Measurements from ENCODE around the gene FZD4.
"Not testable (repeated sequence)": the region's sequence is repeated elsewhere in the genome, so short reads cannot be mapped to it uniquely, and the experiment has no call there.

The FZD4 gene

DNA sequence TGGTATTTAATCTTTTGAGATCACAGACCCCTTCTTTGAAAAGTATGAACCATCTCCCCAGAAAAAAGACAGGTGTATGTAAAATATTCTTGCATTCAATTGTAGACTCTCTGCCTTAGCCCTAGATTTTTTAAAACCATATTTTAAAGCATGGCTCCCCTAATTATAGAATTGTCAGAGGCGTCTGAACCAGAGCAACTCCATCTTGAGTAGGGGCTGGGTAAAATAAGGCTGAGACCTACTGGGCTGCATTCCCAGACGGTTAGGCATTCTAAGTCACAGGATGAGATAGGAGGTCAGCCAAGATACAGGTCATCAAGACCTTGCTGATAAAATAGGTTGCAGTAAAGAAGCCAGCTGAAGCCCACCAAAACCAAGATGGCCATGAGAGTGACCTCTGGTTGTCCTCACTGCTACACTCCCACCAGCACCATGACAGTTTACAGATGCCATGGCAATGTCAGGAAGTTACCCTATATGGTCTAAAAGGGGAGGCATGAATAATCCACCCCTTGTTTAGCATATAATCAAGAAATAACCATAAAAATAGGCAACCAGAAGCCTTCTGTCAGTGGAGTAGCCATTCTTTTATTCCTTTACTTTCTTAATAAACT lies 17.9 kb downstream of the FZD4 start:
- not testable (repeated sequence) for H3K9ac ChIP-seq (ENCODE audit: low read length in 2 of 2); H3K9me3 ChIP-seq (ENCODE audit: control insufficient read depth in 2 of 2, low read length in 2 of 2); H3K27me3 ChIP-seq (ENCODE audit: control insufficient read depth in 1 of 2, insufficient read depth in 2 of 2, low read length in 2 of 2); H3K36me3 ChIP-seq (ENCODE audit: control insufficient read depth in 2 of 2, insufficient read depth in 2 of 2, low read length in 2 of 2)
- Histone ChIP-seq H3K4me3 (ENCODE audit: low read length in 2 of 2) (peak overlapping the region in 1 of 2 donors; percentile 40), H3K4me1 (ENCODE audit: control insufficient read depth, insufficient read depth, low read length) (peaks cover 61% of the 10 kb centered on the region), H3K27ac (ENCODE audit: low read length) (peak overlapping the region; percentile 58)

GRCh38 chr11:86934926-86935579 lies 20.1 kb downstream of the FZD4 start:
- Histone ChIP-seq H3K9ac (ENCODE audit: low read length in 2 of 2) (no peak overlapping the region), H3K4me1 (ENCODE audit: control insufficient read depth, insufficient read depth, low read length) (peaks cover 39% of the 10 kb centered on the region), H3K4me3 (ENCODE audit: low read length in 2 of 2) (no peak overlapping the region), H3K36me3 (ENCODE audit: control insufficient read depth in 2 of 2, insufficient read depth in 2 of 2, low read length in 2 of 2) (no peaks in the 10 kb centered on the region), H3K9me3 (ENCODE audit: control insufficient read depth in 2 of 2, low read length in 2 of 2) (no peaks in the 10 kb centered on the region), H3K27me3 (ENCODE audit: control insufficient read depth in 1 of 2, insufficient read depth in 2 of 2, low read length in 2 of 2) (no peaks in the 10 kb centered on the region), H3K27ac (ENCODE audit: low read length) (no peak overlapping the region)

- Histone ChIP-seq H3K27me3 (ENCODE audit: control insufficient read depth in 1 of 2, insufficient read depth in 2 of 2, low read length in 2 of 2) (no peaks in the 10 kb centered on the region), H3K4me1 (ENCODE audit: control insufficient read depth, insufficient read depth, low read length) (peaks cover 34% of the 10 kb centered on the region), H3K9ac (ENCODE audit: low read length in 2 of 2) (no peak overlapping the region), H3K9me3 (ENCODE audit: control insufficient read depth in 2 of 2, low read length in 2 of 2) (no peaks in the 10 kb centered on the region), H3K4me3 (ENCODE audit: low read length in 2 of 2) (no peak overlapping the region), H3K27ac (ENCODE audit: low read length) (no peak overlapping the region), H3K36me3 (ENCODE audit: control insufficient read depth in 2 of 2, insufficient read depth in 2 of 2, low read length in 2 of 2) (no peaks in the 10 kb centered on the region)
These were observed 20.7 kb downstream of the FZD4 start for GRCh38 chr11:86934582-86934900.

DNA sequence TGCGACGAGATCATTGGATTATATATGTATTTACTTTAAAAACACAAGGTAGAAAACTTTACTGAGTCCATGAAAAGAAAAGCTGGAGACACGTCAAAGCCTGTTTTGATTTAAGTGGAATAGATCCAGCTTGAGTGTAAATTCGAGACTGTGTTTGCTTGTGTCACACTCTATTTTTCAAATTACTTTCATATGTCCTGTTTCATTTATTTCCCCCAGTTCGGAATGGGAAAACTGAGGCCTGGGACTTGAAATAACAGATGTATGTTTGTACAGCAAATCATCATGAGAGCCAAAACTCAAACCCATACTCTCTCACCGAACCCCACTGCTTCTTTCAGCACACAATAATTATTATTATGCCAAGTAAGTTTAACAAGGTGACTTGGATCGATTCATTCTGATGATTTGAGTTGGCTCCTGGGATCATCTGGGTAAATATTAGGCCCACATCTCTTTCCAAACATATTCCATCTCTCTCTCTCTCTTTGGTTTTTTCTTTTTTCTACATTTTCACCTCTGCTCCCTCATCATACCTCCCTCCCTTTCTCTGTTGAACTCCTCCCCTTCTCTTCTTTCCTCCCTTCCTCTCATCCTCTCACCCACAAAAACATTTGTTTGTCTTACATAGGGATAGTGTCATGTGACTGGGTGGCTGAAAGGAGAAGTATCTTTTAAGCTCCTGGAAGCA lies 21.2 kb downstream of the FZD4 start:
- Histone ChIP-seq H3K27me3 (ENCODE audit: control insufficient read depth in 1 of 2, insufficient read depth in 2 of 2, low read length in 2 of 2) (no peaks in the 10 kb centered on the region), H3K4me1 (ENCODE audit: control insufficient read depth, insufficient read depth, low read length) (peaks cover 34% of the 10 kb centered on the region), H3K36me3 (ENCODE audit: control insufficient read depth in 2 of 2, insufficient read depth in 2 of 2, low read length in 2 of 2) (no peaks in the 10 kb centered on the region), H3K9ac (ENCODE audit: low read length in 2 of 2) (no peak overlapping the region), H3K4me3 (ENCODE audit: low read length in 2 of 2) (no peak overlapping the region), H3K9me3 (ENCODE audit: control insufficient read depth in 2 of 2, low read length in 2 of 2) (no peaks in the 10 kb centered on the region), H3K27ac (ENCODE audit: low read length) (no peak overlapping the region)

DNA sequence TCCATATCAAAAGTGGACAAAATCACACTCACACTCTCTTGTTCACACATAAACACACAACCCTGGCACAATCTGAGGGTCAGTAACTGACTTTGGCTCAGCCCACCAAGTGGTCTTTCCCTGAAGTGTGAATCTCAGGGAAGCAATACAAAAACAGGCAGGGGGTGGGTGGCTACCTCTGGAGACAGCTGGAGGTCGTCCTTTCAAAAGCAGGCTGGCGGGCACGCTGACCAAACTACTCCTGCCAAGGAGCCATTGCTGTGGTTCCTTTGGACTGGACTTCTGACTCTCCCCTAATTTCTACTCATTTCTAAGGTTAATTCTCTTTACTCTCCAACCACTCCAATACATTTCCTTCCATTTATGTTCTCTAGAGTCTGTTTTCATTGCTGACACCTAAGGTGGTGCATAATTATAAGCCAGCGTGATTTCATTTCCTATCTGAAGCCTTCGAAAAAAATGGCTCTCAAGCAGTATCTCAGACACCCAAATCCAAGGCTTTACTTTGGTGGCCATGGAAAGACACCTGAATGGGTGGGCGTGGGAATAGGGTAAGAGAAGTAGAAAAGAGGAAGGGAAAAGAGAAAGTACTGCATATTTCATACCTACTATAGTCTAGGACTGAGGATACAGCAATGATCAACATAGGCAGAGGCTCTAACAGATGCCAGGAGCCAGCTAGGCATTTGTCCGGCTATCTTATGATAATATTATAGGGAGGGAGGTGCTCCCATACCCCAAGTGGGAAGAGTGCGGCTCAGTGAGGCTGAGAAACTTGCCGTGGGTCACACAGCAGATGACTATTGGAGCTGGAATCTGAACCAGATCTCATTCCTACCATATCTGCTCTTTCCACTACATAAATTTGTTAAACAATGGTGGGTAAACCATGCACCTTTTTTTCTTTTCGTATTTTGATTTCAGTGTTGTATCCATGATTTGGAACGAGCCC lies 22.0 kb downstream of the FZD4 start:
- no peak overlapping the region for H3K4me3 ChIP-seq (ENCODE audit: low read length in 2 of 2)
- H3K9me3 ChIP-seq (ENCODE audit: control insufficient read depth in 2 of 2, low read length in 2 of 2): no peaks in the 10 kb centered on the region
- no peak overlapping the region for H3K9ac ChIP-seq (ENCODE audit: low read length in 2 of 2)
- no peaks in the 10 kb centered on the region for H3K27me3 ChIP-seq (ENCODE audit: control insufficient read depth in 1 of 2, insufficient read depth in 2 of 2, low read length in 2 of 2)
- no peak overlapping the region for H3K27ac ChIP-seq (ENCODE audit: low read length)
- H3K4me1 ChIP-seq (ENCODE audit: control insufficient read depth, insufficient read depth, low read length): peaks cover 26% of the 10 kb centered on the region
- H3K36me3 ChIP-seq (ENCODE audit: control insufficient read depth in 2 of 2, insufficient read depth in 2 of 2, low read length in 2 of 2): no peaks in the 10 kb centered on the region

- peaks cover 22% of the 10 kb centered on the region for H3K4me1 ChIP-seq (ENCODE audit: control insufficient read depth, insufficient read depth, low read length)
- H3K27ac ChIP-seq (ENCODE audit: low read length): no peak overlapping the region
- no peaks in the 10 kb centered on the region for H3K27me3 ChIP-seq (ENCODE audit: control insufficient read depth in 1 of 2, insufficient read depth in 2 of 2, low read length in 2 of 2)
- H3K4me3 ChIP-seq (ENCODE audit: low read length in 2 of 2): no peak overlapping the region
- H3K36me3 ChIP-seq (ENCODE audit: control insufficient read depth in 2 of 2, insufficient read depth in 2 of 2, low read length in 2 of 2): no peaks in the 10 kb centered on the region
- no peaks in the 10 kb centered on the region for H3K9me3 ChIP-seq (ENCODE audit: control insufficient read depth in 2 of 2, low read length in 2 of 2)
- no peak overlapping the region for H3K9ac ChIP-seq (ENCODE audit: low read length in 2 of 2)
These were observed 23.0 kb downstream of the FZD4 start for GRCh38 chr11:86932259-86932585.

- Histone ChIP-seq H3K4me1 (ENCODE audit: control insufficient read depth, insufficient read depth, low read length) (peaks cover 22% of the 10 kb centered on the region), H3K27ac (ENCODE audit: low read length) (no peak overlapping the region), H3K9ac (ENCODE audit: low read length in 2 of 2) (no peak overlapping the region), H3K4me3 (ENCODE audit: low read length in 2 of 2) (no peak overlapping the region), H3K36me3 (ENCODE audit: control insufficient read depth in 2 of 2, insufficient read depth in 2 of 2, low read length in 2 of 2) (no peaks in the 10 kb centered on the region), H3K27me3 (ENCODE audit: control insufficient read depth in 1 of 2, insufficient read depth in 2 of 2, low read length in 2 of 2) (no peaks in the 10 kb centered on the region), H3K9me3 (ENCODE audit: control insufficient read depth in 2 of 2, low read length in 2 of 2) (no peaks in the 10 kb centered on the region)
These were observed 23.5 kb downstream of the FZD4 start for GRCh38 chr11:86931548-86932258.

DNA sequence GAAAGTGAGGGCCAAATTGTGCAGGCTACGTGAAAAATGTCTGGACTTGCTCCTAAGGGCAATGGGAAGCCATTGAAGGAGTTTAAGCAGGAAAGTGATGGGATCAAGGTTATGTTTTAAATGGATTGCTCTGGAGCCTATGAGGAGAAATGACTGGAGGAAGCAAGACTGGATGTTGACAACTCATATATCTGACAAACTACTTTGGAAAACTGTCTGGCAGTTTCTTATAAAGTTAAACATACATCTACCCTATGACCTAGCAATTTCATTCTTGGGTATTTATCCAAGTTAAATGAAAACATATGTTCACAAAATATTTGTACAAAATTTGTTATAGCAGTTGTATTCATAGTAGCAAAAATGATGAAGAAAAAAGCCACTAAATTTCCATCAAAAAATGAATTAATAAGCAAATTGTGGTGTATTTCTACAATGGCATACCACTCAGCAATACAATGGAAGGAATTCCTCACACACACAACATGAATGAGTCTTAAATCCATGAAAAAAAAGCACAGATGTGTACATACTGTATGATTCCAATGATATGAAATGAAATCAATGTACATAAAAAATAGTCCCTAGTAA lies 24.1 kb downstream of the FZD4 start:
- H3K27ac ChIP-seq (ENCODE audit: low read length): no peak overlapping the region
- no peak overlapping the region for H3K9ac ChIP-seq (ENCODE audit: low read length in 2 of 2)

GRCh38 chr11:86926975-86927374 lies 28.2 kb downstream of the FZD4 start:
- H3K9ac ChIP-seq (ENCODE audit: low read length in 2 of 2): no peak overlapping the region
- no peaks in the 10 kb centered on the region for H3K9me3 ChIP-seq (ENCODE audit: control insufficient read depth in 2 of 2, low read length in 2 of 2)
- H3K4me3 ChIP-seq (ENCODE audit: low read length in 2 of 2): no peak overlapping the region
- H3K36me3 ChIP-seq (ENCODE audit: control insufficient read depth in 2 of 2, insufficient read depth in 2 of 2, low read length in 2 of 2): no peaks in the 10 kb centered on the region
- no peaks in the 10 kb centered on the region for H3K27me3 ChIP-seq (ENCODE audit: control insufficient read depth in 1 of 2, insufficient read depth in 2 of 2, low read length in 2 of 2)
- H3K27ac ChIP-seq (ENCODE audit: low read length): no peak overlapping the region
- peaks cover 8% of the 10 kb centered on the region for H3K4me1 ChIP-seq (ENCODE audit: control insufficient read depth, insufficient read depth, low read length)

More for the DNA sequence above, 24.1 kb downstream of the FZD4 start:
- peaks cover 22% of the 10 kb centered on the region for H3K4me1 ChIP-seq (ENCODE audit: control insufficient read depth, insufficient read depth, low read length)
- H3K9me3 ChIP-seq (ENCODE audit: control insufficient read depth in 2 of 2, low read length in 2 of 2): no peaks in the 10 kb centered on the region
- H3K4me3 ChIP-seq (ENCODE audit: low read length in 2 of 2): no peak overlapping the region
- no peaks in the 10 kb centered on the region for H3K27me3 ChIP-seq (ENCODE audit: control insufficient read depth in 1 of 2, insufficient read depth in 2 of 2, low read length in 2 of 2)
- H3K36me3 ChIP-seq (ENCODE audit: control insufficient read depth in 2 of 2, insufficient read depth in 2 of 2, low read length in 2 of 2): no peaks in the 10 kb centered on the region

All from stomach smooth muscle (tissue), 2 donors.